AG04450 (cell line): ENCODE measurements around the gene RCC2. TPM values are rescaled to one million over a fixed set of nuclear protein-coding genes. Genes with fewer than 3 reads are reported as not detected.
"Not testable (repeated sequence)": the region's sequence is repeated elsewhere in the genome, so short reads cannot be mapped to it uniquely, and the experiment has no call there.

Experiments used
- CTCF ChIA-PET: fragments of 300-600, 350-600 bp; formaldehyde crosslinking; extraction: SDS; loops from one replicate; lab custom pipeline; 2022; ENCODE audit warnings: antibody characterized with exemption, inconsistent platforms; lab: Charles Lee
- POLR2A ChIA-PET: fragments of 350-600 bp; formaldehyde crosslinking; extraction: SDS; loops from one replicate; lab custom pipeline; 2021; ENCODE audit warnings: antibody characterized with exemption, inconsistent platforms; lab: Yijun Ruan, JAX
- DNase-seq: peaks from one replicate; pipeline ENCODE4 v3.0.0-alpha.2; 2011; ENCODE audit warnings: low read depth, low spot score
- H3K27ac ChIP-seq: one replicate; pipeline ENCODE4 v1.5.1; 2012; ENCODE audit warnings: low read depth, low read length, control low read depth
- H3K27me3 ChIP-seq: one replicate; pipeline ENCODE4 v1.6.0; 2012; ENCODE audit warnings: low read length; ENCODE audit not compliant: control insufficient read depth, insufficient read depth
- H3K4me3 ChIP-seq: 2 replicates; pipeline ENCODE4 v1.5.1; 2011; ENCODE audit warnings: mild to moderate bottlenecking, low read depth, low read length, control low read depth
- H3K9me3 ChIP-seq: 2 replicates; pipeline ENCODE4 v1.5.1; 2012; ENCODE audit warnings: low read length; ENCODE audit not compliant: control insufficient read depth, insufficient read depth
- CTCF ChIP-seq: IDR thresholded peaks from 2 replicates; pipeline ENCODE4 v1.5.1; 2011; ENCODE audit warnings: low read depth, low read length, control low read depth, inconsistent platforms
- polyA plus RNA-seq: library from polyadenylated mRNA; depleted of rRNA; stranded (reverse); fragments of >200 nt; gene quantifications from 2 replicates; pipeline ENCODE4 v1.2.3, GENCODE V29; 2011

Gene RCC2
- polyA plus RNA-seq, 1 experiment: 43.3 TPM

- Histone ChIP-seq H3K4me3 (no peak overlapping the region), H3K27me3 (no peaks in the 10 kb centered on the region), H3K9me3 (no peaks in the 10 kb centered on the region), H3K27ac (no peak overlapping the region)
- ChIA-PET CTCF (no interaction called here), POLR2A (no interaction called here)
- TF ChIP-seq CTCF: no peak
- no peak for DNase-seq
These were observed 27.2 kb downstream of the RCC2 start for GRCh38 chr1:17412093-17412870.

GRCh38 chr1:17409391-17409811, 30.1 kb downstream of the RCC2 start:
- Histone ChIP-seq H3K27me3 (no peaks in the 10 kb centered on the region), H3K9me3 (no peaks in the 10 kb centered on the region), H3K27ac (no peak overlapping the region), H3K4me3 (no peak overlapping the region)
- ChIA-PET CTCF (no interaction called here), POLR2A (no interaction called here)
- DNase-seq: no peak
- TF ChIP-seq CTCF: no peak

GRCh38 chr1:17407786-17408514, 31.5 kb downstream of the RCC2 start:
- ChIA-PET CTCF (interaction anchor here (0.5 to 2.3 kb wide), 3 partner anchors 94 to 350 kb away, joined by 4 to 14 read pairs (median 6); no protein-coding TSS in a partner anchor), POLR2A (interaction anchor here (0.6 kb wide), 1 partner anchor 342 kb away, joined by 3 read pairs; no protein-coding TSS in a partner anchor)
- DNase-seq, H3K4me3 ChIP-seq, H3K27ac ChIP-seq, H3K27me3 ChIP-seq, H3K9me3 ChIP-seq: not testable (repeated sequence)

- H3K9me3 ChIP-seq, H3K4me3 ChIP-seq, POLR2A ChIA-PET, H3K27me3 ChIP-seq, DNase-seq, H3K27ac ChIP-seq: not testable (repeated sequence)
- CTCF ChIA-PET: interaction anchor here (0.6 to 2.7 kb wide), 13 partner anchors 8 to 349 kb away, joined by 3 to 14 read pairs (median 4); no protein-coding TSS in a partner anchor
These were observed 32.6 kb downstream of the RCC2 start for GRCh38 chr1:17406760-17407475.

GRCh38 chr1:17405898-17406759, 33.3 kb downstream of the RCC2 start:
- peak; percentile 78 for TF ChIP-seq CTCF
- no peaks in the 10 kb centered on the region for H3K27me3 ChIP-seq
- peak; percentile 8 for DNase-seq
- CTCF ChIA-PET: interaction anchor here (0.6 to 2.7 kb wide), 15 partner anchors 8 to 348 kb away, joined by 3 to 14 read pairs (median 4); no protein-coding TSS in a partner anchor
- POLR2A ChIA-PET: no interaction called here
- H3K27ac ChIP-seq: no peak overlapping the region
- no peak overlapping the region for H3K4me3 ChIP-seq
- H3K9me3 ChIP-seq: no peaks in the 10 kb centered on the region
